HAP-1 (cell line): ENCODE data around the gene MTRF1L.
A peak's percentile ranks its signal among the peaks of the same experiment; 100 is the strongest.
"Not testable (repeated sequence)": the region's sequence is repeated elsewhere in the genome, so short reads cannot be mapped to it uniquely, and the experiment has no call there.

Experiments used
- DNase-seq, 2 experiments: peaks; one replicate each; pipeline ENCODE4 v3.0.0-alpha.2; 2016 to 2020; ENCODE audit warnings: low spot score in 2 of 2
- H3K27me3 ChIP-seq: fragments of 250-450 bp; sonication (Bioruptor Pico); 2 replicates; pipeline ENCODE4 v1.5.1; 2020; ENCODE audit warnings: low read depth, mild to moderate bottlenecking, moderate library complexity
- H3K36me3 ChIP-seq: fragments of 250-450 bp; sonication (Bioruptor Pico); replicated peaks from 2 replicates; pipeline ENCODE4 v1.5.1; 2020; ENCODE audit warnings: mild to moderate bottlenecking
- H3K4me1 ChIP-seq: fragments of 250-450 bp; sonication (Bioruptor Pico); 2 replicates; pipeline ENCODE4 v1.5.1; 2020; ENCODE audit warnings: mild to moderate bottlenecking
- H3K4me3 ChIP-seq: fragments of 250-450 bp; sonication (Bioruptor Pico); 2 replicates; pipeline ENCODE4 v1.5.1; 2020; ENCODE audit warnings: mild to moderate bottlenecking, moderate library complexity
- H3K9me3 ChIP-seq: fragments of 250-450 bp; sonication (Bioruptor Pico); 2 replicates; pipeline ENCODE4 v1.5.1; 2020; ENCODE audit warnings: mild to moderate bottlenecking, moderate library complexity
- in situ Hi-C: fragments of 300-500 bp; cut with MboI; formaldehyde crosslinking; loops from 3 replicates; pipeline ENCODE4 v1.14.3; 2020; ENCODE audit warnings: low sequenced_read_pairs, inconsistent platforms, mixed read lengths

The MTRF1L gene

GRCh38 chr6:152977556-152977955 is 25.0 kb downstream of the MTRF1L start:
- Histone ChIP-seq H3K27me3 (no peaks in the 10 kb centered on the region), H3K4me1 (peaks cover 57% of the 10 kb centered on the region), H3K9me3 (no peaks in the 10 kb centered on the region), H3K36me3 (peaks cover 60% of the 10 kb centered on the region), H3K4me3 (no peak overlapping the region)
- DNase-seq = peak in 1 of 2 experiments; percentile 90
- in situ Hi-C loops = loop anchor here (25.0 kb wide), 1 partner anchor 1515 kb away; the partner anchor contains the start of gene RMND1

- Histone ChIP-seq H3K36me3 (peaks cover 68% of the 10 kb centered on the region), H3K4me1 (peaks cover 57% of the 10 kb centered on the region), H3K27me3 (no peaks in the 10 kb centered on the region), H3K4me3 (no peak overlapping the region), H3K9me3 (no peaks in the 10 kb centered on the region)
- in situ Hi-C loops = loop anchor here (25.0 kb wide), 1 partner anchor 1514 kb away; the partner anchor contains the start of gene RMND1
- DNase-seq = no peak
These were observed 25.8 kb downstream of the MTRF1L start for GRCh38 chr6:152976749-152977148.

- no peaks in the 10 kb centered on the region for H3K9me3 ChIP-seq
- DNase-seq = no peak
- peaks cover 56% of the 10 kb centered on the region for H3K4me1 ChIP-seq
- H3K4me3 ChIP-seq = no peak overlapping the region
- in situ Hi-C loops = loop anchor here (25.0 kb wide), 1 partner anchor 1513 kb away; the partner anchor contains the start of gene RMND1
- H3K36me3 ChIP-seq = peaks cover 82% of the 10 kb centered on the region
- no peaks in the 10 kb centered on the region for H3K27me3 ChIP-seq
These were observed 27.1 kb downstream of the MTRF1L start for GRCh38 chr6:152975204-152975915.

- Histone ChIP-seq H3K27me3 (no peaks in the 10 kb centered on the region), H3K4me1 (peaks cover 42% of the 10 kb centered on the region), H3K36me3 (peaks cover 80% of the 10 kb centered on the region), H3K4me3 (no peak overlapping the region), H3K9me3 (no peaks in the 10 kb centered on the region)
- no peak for DNase-seq
- in situ Hi-C loops = loop anchor here (25.0 kb wide), 1 partner anchor 237 kb away; no protein-coding TSS in a partner anchor
These were observed 28.6 kb downstream of the MTRF1L start for GRCh38 chr6:152973916-152974315.

- Histone ChIP-seq H3K27me3 (no peaks in the 10 kb centered on the region), H3K4me1 (peaks cover 5% of the 10 kb centered on the region), H3K36me3 (peaks cover 49% of the 10 kb centered on the region), H3K9me3 (no peaks in the 10 kb centered on the region), H3K4me3 (no peak overlapping the region)
- DNase-seq = no peak
- in situ Hi-C loops = loop anchor here (25.0 kb wide), 1 partner anchor 233 kb away; no protein-coding TSS in a partner anchor
These were observed 32.7 kb downstream of the MTRF1L start for GRCh38 chr6:152969688-152970418.

- not testable (repeated sequence) for H3K9me3 ChIP-seq, H3K4me1 ChIP-seq, H3K4me3 ChIP-seq, DNase-seq
- H3K27me3 ChIP-seq = peaks cover 10% of the 10 kb centered on the region; the same call in 1 of the 2 replicates
- in situ Hi-C loops = loop anchor here (25.0 kb wide), 1 partner anchor 229 kb away; no protein-coding TSS in a partner anchor
- H3K36me3 ChIP-seq = peaks cover 14% of the 10 kb centered on the region
These were observed 36.2 kb downstream of the MTRF1L start for GRCh38 chr6:152966168-152966894.

GRCh38 chr6:152959333-152959732 is 43.2 kb downstream of the MTRF1L start:
- Histone ChIP-seq H3K4me3 (no peak overlapping the region), H3K27me3 (peaks cover 10% of the 10 kb centered on the region; the same call in 1 of the 2 replicates)

GRCh38 chr6:152957796-152958195 is 44.7 kb downstream of the MTRF1L start:
- H3K36me3 ChIP-seq = no peaks in the 10 kb centered on the region
- H3K27me3 ChIP-seq = peaks cover 7% of the 10 kb centered on the region; the same call in 1 of the 2 replicates
- in situ Hi-C loops = loop anchor here (10.0 to 25.0 kb wide), 2 partner anchors 93 to 220 kb away; no protein-coding TSS in a partner anchor
- no peaks in the 10 kb centered on the region for H3K4me1 ChIP-seq
- no peak overlapping the region for H3K4me3 ChIP-seq
- no peak for DNase-seq
- peaks cover 5% of the 10 kb centered on the region for H3K9me3 ChIP-seq

More at GRCh38 chr6:152959333-152959732, 43.2 kb downstream of the MTRF1L start:
- Histone ChIP-seq H3K9me3 (peaks cover 5% of the 10 kb centered on the region), H3K36me3 (no peaks in the 10 kb centered on the region), H3K4me1 (no peaks in the 10 kb centered on the region)
- DNase-seq = no peak
- in situ Hi-C loops = loop anchor here (10.0 to 25.0 kb wide), 2 partner anchors 95 to 222 kb away; no protein-coding TSS in a partner anchor

- DNase-seq = no peak
- Histone ChIP-seq H3K9me3 (peaks cover 5% of the 10 kb centered on the region), H3K36me3 (no peaks in the 10 kb centered on the region), H3K4me1 (peaks cover 5% of the 10 kb centered on the region; the same call in 1 of the 2 replicates), H3K4me3 (no peak overlapping the region), H3K27me3 (no peaks in the 10 kb centered on the region)
- in situ Hi-C loops = loop anchor here (10.0 to 25.0 kb wide), 2 partner anchors 90 to 217 kb away; no protein-coding TSS in a partner anchor
These were observed 48.1 kb downstream of the MTRF1L start for GRCh38 chr6:152954443-152954842.

- in situ Hi-C loops = loop anchor here (10.0 to 25.0 kb wide), 2 partner anchors 88 to 216 kb away; no protein-coding TSS in a partner anchor
- peak in 1 of 2 experiments; percentile 40 for DNase-seq
- no peaks in the 10 kb centered on the region for H3K36me3 ChIP-seq
- H3K4me1 ChIP-seq = peaks cover 5% of the 10 kb centered on the region; the same call in 1 of the 2 replicates
- no peaks in the 10 kb centered on the region for H3K27me3 ChIP-seq
- no peak overlapping the region for H3K4me3 ChIP-seq
- H3K9me3 ChIP-seq = peaks cover 5% of the 10 kb centered on the region
These were observed 49.5 kb downstream of the MTRF1L start for GRCh38 chr6:152952866-152953509.

- H3K4me3 ChIP-seq = no peak overlapping the region
- peaks cover 5% of the 10 kb centered on the region; the same call in 1 of the 2 replicates for H3K4me1 ChIP-seq
- DNase-seq = no peak
- H3K27me3 ChIP-seq = peaks cover 2% of the 10 kb centered on the region; the same call in 1 of the 2 replicates
- peaks cover 5% of the 10 kb centered on the region for H3K9me3 ChIP-seq
- no peaks in the 10 kb centered on the region for H3K36me3 ChIP-seq
- in situ Hi-C loops = loop anchor here (10.0 to 25.0 kb wide), 2 partner anchors 87 to 215 kb away; no protein-coding TSS in a partner anchor
These were observed 50.5 kb downstream of the MTRF1L start for GRCh38 chr6:152952045-152952444.

GRCh38 chr6:152950240-152950639 is 52.3 kb downstream of the MTRF1L start:
- in situ Hi-C loops = loop anchor here (10.0 to 25.0 kb wide), 2 partner anchors 85 to 213 kb away; no protein-coding TSS in a partner anchor
- H3K9me3 ChIP-seq = no peaks in the 10 kb centered on the region
- H3K27me3 ChIP-seq = peaks cover 2% of the 10 kb centered on the region
- no peak for DNase-seq
- H3K4me1 ChIP-seq = peaks cover 5% of the 10 kb centered on the region; the same call in 1 of the 2 replicates
- H3K4me3 ChIP-seq = no peak overlapping the region
- no peaks in the 10 kb centered on the region for H3K36me3 ChIP-seq
